ENCODE results near the gene NUP210L. TPM values are rescaled to one million over a fixed set of nuclear protein-coding genes. Genes with fewer than 3 reads are reported as not detected.
A peak's percentile ranks its signal among the peaks of the same experiment; 100 is the strongest.

NUP210L gene
- total and polyA plus RNA-seq, 2 of the 13 experiments (the other 11 are each of a cell fraction or from before 2014, with no cell fraction given): not detected

GRCh38 chr1:153953859-153954365, 201.0 kb downstream of the NUP210L start (continued):
- TF ChIP-seq RERE (CRISPR knock-in tag; IDR thresholded peaks at IDR 0.05; ENCODE audit: low read depth) (0 out of 2 replicates have a peak, but pooled peaks have one; percentile 22), ZNF253 (CRISPR knock-in tag; IDR thresholded peaks at IDR 0.05; ENCODE audit: borderline replicate concordance) (no peak), SRF (IDR thresholded peaks at IDR 0.05; ENCODE audit: low read depth, low read length) (no peak), BHLHE40 (IDR thresholded peaks at IDR 0.05; ENCODE audit: low read length) (no peak), AHR (CRISPR knock-in tag; IDR thresholded peaks at IDR 0.05) (no peak), TFDP1 (CRISPR knock-in tag; IDR thresholded peaks at IDR 0.05; ENCODE audit: borderline replicate concordance) (no peak), STAT6 (CRISPR knock-in tag; IDR thresholded peaks at IDR 0.05; ENCODE audit: borderline replicate concordance) (0 out of 2 replicates have a peak, but pooled peaks have one; percentile 48), EP300 (IDR thresholded peaks at IDR 0.05; ENCODE audit: low read depth in 2 of 2, low read length in 2 of 2) (no peak), EP300 (CRISPR knock-in tag; IDR thresholded peaks at IDR 0.05; ENCODE audit: borderline replicate concordance) (peak; percentile 30; the same call in 1 of the 2 replicates), ZBTB1 (CRISPR knock-in tag; IDR thresholded peaks at IDR 0.05; ENCODE audit: borderline replicate concordance) (no peak), ZSCAN31 (CRISPR knock-in tag; IDR thresholded peaks at IDR 0.05; ENCODE audit: low read depth) (no peak), ZNF292 (CRISPR knock-in tag; IDR thresholded peaks at IDR 0.05; ENCODE audit: borderline replicate concordance, low read depth) (peak; percentile 51; the same call in 1 of the 2 replicates), IRF1 (CRISPR knock-in tag; IDR thresholded peaks at IDR 0.05; ENCODE audit: low read depth) (no peak), ADNP (CRISPR knock-in tag; IDR thresholded peaks at IDR 0.05) (no peak), KAT2B (IDR thresholded peaks at IDR 0.05; ENCODE audit: borderline replicate concordance, low read depth, low read length) (no peak), BRD4 (CRISPR knock-in tag; IDR thresholded peaks at IDR 0.05) (no peak), BCL3 (CRISPR knock-in tag; IDR thresholded peaks at IDR 0.05) (no peak), ZBTB8A (CRISPR knock-in tag; IDR thresholded peaks at IDR 0.05; ENCODE audit: borderline replicate concordance, low read depth) (no peak), ZNF263 (CRISPR knock-in tag; IDR thresholded peaks at IDR 0.05) (no peak)

All from HepG2 (cell line).